NCI-H69 (cell line): ENCODE measurements around the gene HBQ1.
A peak's percentile ranks its signal among the peaks of the same experiment; 100 is the strongest.
"Not testable (repeated sequence)": the region's sequence is repeated elsewhere in the genome, so short reads cannot be mapped to it uniquely, and the experiment has no call there.

Source experiments
- DNase-seq: peaks from one replicate; lab custom pipeline; 2025; lab: John Stamatoyannopoulos, UW

The HBQ1 gene

GRCh38 chr16:160691-161190 is 19.5 kb upstream of the HBQ1 start:
- no peak for DNase-seq

DNA sequence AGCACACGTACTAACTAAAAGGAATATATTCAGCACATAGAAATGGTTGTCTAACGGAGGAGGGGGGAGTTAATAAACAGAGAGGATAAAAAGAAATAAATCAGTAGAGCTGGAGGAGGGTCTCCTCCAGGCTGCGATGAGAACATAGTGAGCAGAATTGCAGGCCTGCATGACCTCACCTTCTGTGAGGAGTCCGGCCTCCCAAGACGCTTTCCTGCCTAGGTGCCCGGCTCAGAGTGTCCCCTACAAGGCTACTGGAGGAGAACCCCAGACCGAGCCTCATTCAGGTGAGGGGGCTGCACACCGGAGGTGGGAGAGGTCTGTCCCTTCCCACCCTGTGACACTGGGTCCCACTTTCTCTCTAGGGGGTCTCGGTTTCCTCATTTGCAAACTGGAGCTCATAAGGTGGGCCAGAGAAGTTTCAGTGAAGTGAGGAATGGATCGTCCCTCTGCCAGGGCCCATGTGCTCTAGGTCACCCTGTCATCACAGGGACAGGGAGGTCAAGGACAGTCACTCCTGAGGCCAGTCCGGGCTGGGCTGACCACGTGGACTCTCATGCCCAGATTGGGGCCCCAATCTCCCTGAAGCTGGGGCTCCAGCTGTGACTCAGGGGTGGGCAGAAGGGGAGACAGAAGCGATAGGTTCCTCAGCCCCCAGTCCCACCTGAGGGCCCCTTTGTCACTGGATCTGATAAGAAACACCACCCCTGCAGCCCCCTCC is 17.8 kb upstream of the HBQ1 start:
- no peak for DNase-seq

GRCh38 chr16:163139-163538 is 17.1 kb upstream of the HBQ1 start:
- DNase-seq = not testable (repeated sequence)

- DNase-seq = not testable (repeated sequence)
These were observed 16.6 kb upstream of the HBQ1 start for GRCh38 chr16:163696-164095.

GRCh38 chr16:164134-164823 is 16.0 kb upstream of the HBQ1 start:
- DNase-seq = not testable (repeated sequence)

GRCh38 chr16:164827-165538 is 15.3 kb upstream of the HBQ1 start:
- DNase-seq = peak; percentile 47

GRCh38 chr16:165539-166374 is 14.5 kb upstream of the HBQ1 start, which contains the start of gene HBM:
TSS of gene HBM (plus strand) at chr16:165978. CDS start at chr16:165998, 20 bp downstream.
- DNase-seq = peak; percentile 45

- DNase-seq = no peak
These were observed 13.7 kb upstream of the HBQ1 start for GRCh38 chr16:166375-167121.

DNA sequence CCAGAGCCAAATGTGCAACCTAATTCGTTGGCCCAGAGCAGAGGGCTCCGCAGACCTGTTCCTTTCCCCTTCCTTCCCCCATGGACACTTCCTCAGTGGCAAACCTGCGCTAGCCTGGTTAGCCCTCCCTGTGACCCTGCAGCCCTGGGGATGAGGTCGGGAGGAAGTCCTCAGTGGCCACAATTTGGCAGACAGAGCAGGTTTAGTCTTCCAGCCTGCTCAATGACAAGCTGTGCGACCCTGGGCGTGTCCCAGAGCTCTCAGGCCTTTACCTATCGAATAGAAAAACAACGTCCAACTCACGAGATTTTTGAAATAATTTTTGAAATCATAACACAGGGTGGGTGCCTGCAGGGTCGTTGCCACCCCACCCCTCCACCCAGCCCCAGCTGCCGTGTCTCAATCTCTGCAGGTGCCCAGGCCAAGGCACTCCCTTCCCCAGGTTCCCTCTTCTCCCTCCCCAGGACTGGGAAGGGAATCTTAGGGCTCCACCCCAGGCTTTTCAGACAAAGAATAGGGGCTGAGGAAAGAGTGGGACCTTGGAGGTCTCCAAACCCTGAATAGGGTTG is 13.1 kb upstream of the HBQ1 start:
- DNase-seq = no peak

DNA sequence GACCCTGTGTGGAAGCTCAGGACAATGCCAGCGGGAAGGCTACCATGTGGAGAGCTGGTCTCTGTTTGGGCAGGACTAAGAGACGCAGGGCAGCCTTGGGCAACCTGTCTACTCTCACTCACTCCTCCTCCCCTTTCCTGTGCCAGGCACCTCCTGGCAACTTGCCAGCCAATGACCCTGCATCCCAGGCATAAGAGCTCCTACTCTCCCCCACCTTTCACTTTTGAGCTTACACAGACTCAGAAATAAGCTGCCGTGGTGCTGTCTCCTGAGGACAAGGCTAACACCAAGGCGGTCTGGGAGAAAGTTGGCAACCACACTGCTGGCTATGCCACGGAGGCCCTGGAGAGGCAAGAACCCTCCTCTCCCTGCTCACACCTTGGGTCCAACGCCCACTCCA is 11.8 kb upstream of the HBQ1 start:
- DNase-seq = peak; percentile 86

GRCh38 chr16:169014-169413 is 11.2 kb upstream of the HBQ1 start:
- DNase-seq = peak; percentile 84

DNA sequence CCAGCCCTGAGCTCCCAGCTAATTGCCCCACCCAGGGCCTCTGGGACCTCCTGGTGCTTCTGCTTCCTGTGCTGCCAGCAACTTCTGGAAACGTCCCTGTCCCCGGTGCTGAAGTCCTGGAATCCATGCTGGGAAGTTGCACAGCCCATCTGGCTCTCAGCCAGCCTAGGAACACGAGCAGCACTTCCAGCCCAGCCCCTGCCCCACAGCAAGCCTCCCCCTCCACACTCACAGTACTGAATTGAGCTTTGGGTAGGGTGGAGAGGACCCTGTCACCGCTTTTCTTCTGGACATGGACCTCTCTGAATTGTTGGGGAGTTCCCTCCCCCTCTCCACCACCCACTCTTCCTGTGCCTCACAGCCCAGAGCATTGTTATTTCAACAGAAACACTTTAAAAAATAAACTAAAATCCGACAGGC is 10.2 kb upstream of the HBQ1 start:
- peak; percentile 77 for DNase-seq

- DNase-seq = no peak
These were observed 9.5 kb upstream of the HBQ1 start for GRCh38 chr16:170788-171187.

DNA sequence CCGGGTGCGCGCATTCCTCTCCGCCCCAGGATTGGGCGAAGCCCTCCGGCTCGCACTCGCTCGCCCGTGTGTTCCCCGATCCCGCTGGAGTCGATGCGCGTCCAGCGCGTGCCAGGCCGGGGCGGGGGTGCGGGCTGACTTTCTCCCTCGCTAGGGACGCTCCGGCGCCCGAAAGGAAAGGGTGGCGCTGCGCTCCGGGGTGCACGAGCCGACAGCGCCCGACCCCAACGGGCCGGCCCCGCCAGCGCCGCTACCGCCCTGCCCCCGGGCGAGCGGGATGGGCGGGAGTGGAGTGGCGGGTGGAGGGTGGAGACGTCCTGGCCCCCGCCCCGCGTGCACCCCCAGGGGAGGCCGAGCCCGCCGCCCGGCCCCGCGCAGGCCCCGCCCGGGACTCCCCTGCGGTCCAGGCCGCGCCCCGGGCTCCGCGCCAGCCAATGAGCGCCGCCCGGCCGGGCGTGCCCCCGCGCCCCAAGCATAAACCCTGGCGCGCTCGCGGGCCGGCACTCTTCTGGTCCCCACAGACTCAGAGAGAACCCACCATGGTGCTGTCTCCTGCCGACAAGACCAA is 7.8 kb upstream of the HBQ1 start, which contains the start of gene HBA2:
TSS of gene HBA2 (plus strand) at position 503 of the 568 bp plus-strand sequence. CDS start at position 540, 37 bp downstream.
- not testable (repeated sequence) for DNase-seq

DNA sequence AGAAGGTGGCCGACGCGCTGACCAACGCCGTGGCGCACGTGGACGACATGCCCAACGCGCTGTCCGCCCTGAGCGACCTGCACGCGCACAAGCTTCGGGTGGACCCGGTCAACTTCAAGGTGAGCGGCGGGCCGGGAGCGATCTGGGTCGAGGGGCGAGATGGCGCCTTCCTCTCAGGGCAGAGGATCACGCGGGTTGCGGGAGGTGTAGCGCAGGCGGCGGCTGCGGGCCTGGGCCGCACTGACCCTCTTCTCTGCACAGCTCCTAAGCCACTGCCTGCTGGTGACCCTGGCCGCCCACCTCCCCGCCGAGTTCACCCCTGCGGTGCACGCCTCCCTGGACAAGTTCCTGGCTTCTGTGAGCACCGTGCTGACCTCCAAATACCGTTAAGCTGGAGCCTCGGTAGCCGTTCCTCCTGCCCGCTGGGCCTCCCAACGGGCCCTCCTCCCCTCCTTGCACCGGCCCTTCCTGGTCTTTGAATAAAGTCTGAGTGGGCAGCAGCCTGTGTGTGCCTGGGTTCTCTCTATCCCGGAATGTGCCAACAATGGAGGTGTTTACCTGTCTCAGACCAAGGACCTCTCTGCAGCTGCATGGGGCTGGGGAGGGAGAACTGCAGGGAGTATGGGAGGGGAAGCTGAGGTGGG is 6.9 kb upstream of the HBQ1 start:
- DNase-seq = not testable (repeated sequence)

GRCh38 chr16:173928-174769 is 6.1 kb upstream of the HBQ1 start:
- peak; percentile 61 for DNase-seq

- peak; percentile 24 for DNase-seq
These were observed 5.0 kb upstream of the HBQ1 start for GRCh38 chr16:175011-175949.
